ENCODE data around the gene CKAP2.

Gene CKAP2

DNA sequence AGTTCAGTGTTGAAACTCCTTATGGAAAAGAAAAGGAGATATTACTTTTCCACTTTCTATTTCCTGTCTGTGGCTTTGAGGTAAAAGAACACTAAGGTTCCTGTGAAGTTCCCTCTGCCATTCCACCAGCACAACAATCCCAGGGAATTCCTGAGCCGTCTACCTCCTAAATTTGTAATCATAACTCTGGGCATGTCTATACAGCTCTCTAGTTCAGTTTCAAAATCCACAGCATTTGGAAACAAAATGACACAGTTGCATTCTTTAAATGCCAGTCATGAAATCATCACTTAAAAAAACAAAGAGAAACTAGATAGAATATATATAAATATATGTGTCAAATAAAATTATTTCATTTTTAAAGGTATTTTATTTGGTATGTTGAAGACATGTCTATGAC, 40.3 kb upstream of the CKAP2 start:
- Histone ChIP-seq H2AK5ac (ENCODE audit: low read length) (no peak overlapping the region), H3K18ac (ENCODE audit: low read length) (no peak overlapping the region), H3K4me3 (ENCODE audit: low read depth, low read length) (no peak overlapping the region), H3K9ac (ENCODE audit: low read length) (no peak overlapping the region), H2BK12ac (ENCODE audit: low read length) (no peak overlapping the region), H3K23ac (ENCODE audit: low read length) (no peak overlapping the region), H3K4ac (ENCODE audit: low read depth, low read length) (no peak overlapping the region), H3K27me3 (ENCODE audit: insufficient read depth, low read length) (no peaks in the 10 kb centered on the region), H4K12ac (ENCODE audit: low read depth, low read length) (no peak overlapping the region), H3K4me2 (ENCODE audit: low read length) (no peak overlapping the region), H3K9me3 (ENCODE audit: insufficient read depth, low read depth, low read length) (no peaks in the 10 kb centered on the region), H3K79me2 (ENCODE audit: control insufficient read depth, insufficient read depth, low read length, poor library complexity) (no peaks in the 10 kb centered on the region), H3K27ac (ENCODE audit: low read depth, low read length) (no peak overlapping the region), H2BK5ac (ENCODE audit: low read depth, low read length, poor library complexity) (no peak overlapping the region), H2BK120ac (ENCODE audit: insufficient read depth, low read length, poor library complexity) (no peak overlapping the region), H4K8ac (ENCODE audit: low read depth, low read length) (no peak overlapping the region), H3K4me1 (ENCODE audit: control insufficient read depth in 1 of 2, insufficient read depth in 2 of 2, low read length in 2 of 2) (no peaks in the 10 kb centered on the region), H3K36me3 (ENCODE audit: control insufficient read depth in 1 of 2, insufficient read depth in 2 of 2, low read length in 2 of 2) (peaks cover 6 to 12% of the 10 kb centered on the region in 2 experiments), H3K79me1 (ENCODE audit: low read length) (no peaks in the 10 kb centered on the region), H2AFZ (ENCODE audit: insufficient read depth, low read length, poor library complexity) (no peak overlapping the region), H4K91ac (ENCODE audit: low read depth, low read length) (no peak overlapping the region), H3K14ac (ENCODE audit: low read length) (no peak overlapping the region)
- WGBS (ENCODE audit: extremely low coverage, insufficient coverage, insufficient read length), result no CpG with 5 or more reads among the region's 1 CpG
- peak; percentile 46 to 76 for DNase-seq

DNA sequence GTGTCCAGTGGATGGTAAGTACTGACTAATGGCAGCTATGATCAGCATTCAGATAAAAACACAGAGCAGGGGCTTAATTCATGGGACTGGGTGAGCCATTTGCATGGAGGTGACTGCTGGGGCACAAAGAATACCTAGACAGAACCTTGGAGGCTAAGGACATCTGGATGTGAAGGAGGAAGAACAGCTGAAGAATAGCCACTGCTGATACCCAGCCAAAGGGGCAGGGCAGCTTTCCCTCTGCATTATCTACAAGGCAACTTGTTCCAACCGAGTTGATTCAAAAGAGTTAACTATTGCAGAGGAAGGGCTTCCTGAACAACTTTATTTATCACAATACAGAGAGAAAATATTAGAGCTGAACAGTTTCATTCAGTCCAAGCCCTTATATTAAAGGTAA, 36.2 kb upstream of the CKAP2 start:
- Histone ChIP-seq H4K91ac (ENCODE audit: low read depth, low read length) (peak overlapping the region; percentile 5), H2AK5ac (ENCODE audit: low read length) (no peak overlapping the region), H3K4me2 (ENCODE audit: low read length) (no peak overlapping the region), H3K79me1 (ENCODE audit: low read length) (no peaks in the 10 kb centered on the region), H3K79me2 (ENCODE audit: control insufficient read depth, insufficient read depth, low read length, poor library complexity) (no peaks in the 10 kb centered on the region), H2AFZ (ENCODE audit: insufficient read depth, low read length, poor library complexity) (no peak overlapping the region), H3K27ac (ENCODE audit: low read depth, low read length) (no peak overlapping the region), H3K14ac (ENCODE audit: low read length) (no peak overlapping the region), H2BK5ac (ENCODE audit: low read depth, low read length, poor library complexity) (no peak overlapping the region), H3K23ac (ENCODE audit: low read length) (no peak overlapping the region), H3K4me1 (ENCODE audit: control insufficient read depth in 1 of 2, insufficient read depth in 2 of 2, low read length in 2 of 2) (no peaks in the 10 kb centered on the region), H3K9me3 (ENCODE audit: insufficient read depth, low read depth, low read length) (no peaks in the 10 kb centered on the region), H4K8ac (ENCODE audit: low read depth, low read length) (no peak overlapping the region), H4K12ac (ENCODE audit: low read depth, low read length) (no peak overlapping the region), H3K4ac (ENCODE audit: low read depth, low read length) (no peak overlapping the region), H3K4me3 (ENCODE audit: low read depth, low read length) (no peak overlapping the region), H3K36me3 (ENCODE audit: control insufficient read depth in 1 of 2, insufficient read depth in 2 of 2, low read length in 2 of 2) (peaks cover 12 to 14% of the 10 kb centered on the region in 2 experiments), H3K18ac (ENCODE audit: low read length) (no peak overlapping the region), H2BK12ac (ENCODE audit: low read length) (no peak overlapping the region), H2BK120ac (ENCODE audit: insufficient read depth, low read length, poor library complexity) (no peak overlapping the region), H3K9ac (ENCODE audit: low read length) (no peak overlapping the region), H3K27me3 (ENCODE audit: insufficient read depth, low read length) (no peaks in the 10 kb centered on the region)
- DNase-seq, result no peak
- WGBS (ENCODE audit: extremely low coverage, insufficient coverage, insufficient read length), result no CpG with 5 or more reads among the region's 1 CpG

DNA sequence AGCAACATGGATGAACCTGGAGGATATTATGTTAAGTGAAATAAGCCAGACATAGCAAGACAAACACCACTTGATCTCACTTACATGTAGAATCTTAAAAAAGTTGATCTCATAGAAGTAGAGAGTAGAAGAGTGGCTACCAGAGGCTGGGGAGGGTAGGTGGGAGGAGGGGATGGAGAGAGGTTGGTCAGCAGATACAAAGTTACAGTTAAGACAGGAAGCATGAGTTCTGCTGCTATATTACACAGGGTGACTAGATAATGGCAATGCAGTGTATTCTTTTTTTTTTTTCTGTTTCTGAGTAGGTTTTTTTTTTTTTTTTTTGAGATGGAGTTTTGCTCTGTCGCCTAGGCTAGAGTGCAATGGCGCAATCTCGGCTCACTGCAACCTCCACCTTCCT, 34.1 kb upstream of the CKAP2 start:
- Histone ChIP-seq H2BK12ac (ENCODE audit: low read length) (no peak overlapping the region), H3K9ac (ENCODE audit: low read length) (no peak overlapping the region), H3K36me3 (ENCODE audit: control insufficient read depth in 1 of 2, insufficient read depth in 2 of 2, low read length in 2 of 2) (peaks cover 12 to 14% of the 10 kb centered on the region in 2 experiments), H3K27ac (ENCODE audit: low read depth, low read length) (no peak overlapping the region), H4K8ac (ENCODE audit: low read depth, low read length) (no peak overlapping the region), H3K79me2 (ENCODE audit: control insufficient read depth, insufficient read depth, low read length, poor library complexity) (no peaks in the 10 kb centered on the region), H3K27me3 (ENCODE audit: insufficient read depth, low read length) (no peaks in the 10 kb centered on the region), H3K79me1 (ENCODE audit: low read length) (no peaks in the 10 kb centered on the region), H4K91ac (ENCODE audit: low read depth, low read length) (no peak overlapping the region), H2BK120ac (ENCODE audit: insufficient read depth, low read length, poor library complexity) (no peak overlapping the region), H4K12ac (ENCODE audit: low read depth, low read length) (no peak overlapping the region), H3K23ac (ENCODE audit: low read length) (no peak overlapping the region), H2AFZ (ENCODE audit: insufficient read depth, low read length, poor library complexity) (no peak overlapping the region), H3K9me3 (ENCODE audit: insufficient read depth, low read depth, low read length) (no peaks in the 10 kb centered on the region), H3K4me1 (ENCODE audit: control insufficient read depth in 1 of 2, insufficient read depth in 2 of 2, low read length in 2 of 2) (no peaks in the 10 kb centered on the region), H2BK5ac (ENCODE audit: low read depth, low read length, poor library complexity) (no peak overlapping the region), H3K14ac (ENCODE audit: low read length) (no peak overlapping the region), H2AK5ac (ENCODE audit: low read length) (no peak overlapping the region), H3K4me3 (ENCODE audit: low read depth, low read length) (no peak overlapping the region), H3K4ac (ENCODE audit: low read depth, low read length) (no peak overlapping the region), H3K18ac (ENCODE audit: low read length) (no peak overlapping the region), H3K4me2 (ENCODE audit: low read length) (no peak overlapping the region)
- DNase-seq, result no peak
- WGBS (ENCODE audit: extremely low coverage, insufficient coverage, insufficient read length), result no CpG with 5 or more reads among the region's 3 CpGs

DNA sequence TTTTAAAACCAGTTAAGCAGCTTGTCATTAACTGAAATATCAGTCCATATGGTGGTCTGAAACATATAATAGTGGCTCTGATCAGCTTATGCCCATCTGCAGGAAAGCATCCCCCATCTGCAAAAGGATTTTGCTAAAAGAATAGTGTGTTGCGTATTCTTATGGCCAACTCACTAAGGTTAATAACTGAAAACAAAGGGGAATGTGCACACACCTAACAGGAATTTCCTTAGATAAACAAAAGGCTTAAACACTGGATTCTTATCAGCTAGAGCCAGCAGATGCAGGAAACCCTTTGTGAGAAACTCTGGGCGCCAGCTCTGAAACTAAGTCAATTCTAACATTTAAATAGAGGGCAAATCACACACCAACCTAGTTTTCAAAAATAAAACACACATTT, 27.0 kb upstream of the CKAP2 start:
- H2AFZ ChIP-seq (ENCODE audit: insufficient read depth, low read length, poor library complexity), result no peak overlapping the region
- no peak overlapping the region for H3K23ac ChIP-seq (ENCODE audit: low read length)
- no peak overlapping the region for H3K14ac ChIP-seq (ENCODE audit: low read length)
- H3K4me2 ChIP-seq (ENCODE audit: low read length), result no peak overlapping the region
- H3K4ac ChIP-seq (ENCODE audit: low read depth, low read length), result no peak overlapping the region
- H3K27ac ChIP-seq (ENCODE audit: low read depth, low read length), result no peak overlapping the region
- no peaks in the 10 kb centered on the region for H3K79me1 ChIP-seq (ENCODE audit: low read length)
- H3K4me1 ChIP-seq (ENCODE audit: control insufficient read depth in 1 of 2, insufficient read depth in 2 of 2, low read length in 2 of 2), result no peaks in the 10 kb centered on the region
- H4K8ac ChIP-seq (ENCODE audit: low read depth, low read length), result no peak overlapping the region
- no peak overlapping the region for H2BK5ac ChIP-seq (ENCODE audit: low read depth, low read length, poor library complexity)
- H2BK120ac ChIP-seq (ENCODE audit: insufficient read depth, low read length, poor library complexity), result no peak overlapping the region
- WGBS (ENCODE audit: extremely low coverage, insufficient coverage, insufficient read length), result no CpG with 5 or more reads among the region's 2 CpGs
- H3K79me2 ChIP-seq (ENCODE audit: control insufficient read depth, insufficient read depth, low read length, poor library complexity), result no peaks in the 10 kb centered on the region
- no peak overlapping the region for H2BK12ac ChIP-seq (ENCODE audit: low read length)
- peaks cover 3 to 5% of the 10 kb centered on the region in 2 experiments for H3K36me3 ChIP-seq (ENCODE audit: control insufficient read depth in 1 of 2, insufficient read depth in 2 of 2, low read length in 2 of 2)
- no peaks in the 10 kb centered on the region for H3K9me3 ChIP-seq (ENCODE audit: insufficient read depth, low read depth, low read length)
- H4K12ac ChIP-seq (ENCODE audit: low read depth, low read length), result no peak overlapping the region
- no peak overlapping the region for H3K4me3 ChIP-seq (ENCODE audit: low read depth, low read length)
- H3K18ac ChIP-seq (ENCODE audit: low read length), result no peak overlapping the region
- H4K91ac ChIP-seq (ENCODE audit: low read depth, low read length), result no peak overlapping the region
- DNase-seq, result peak; percentile 37 to 76
- no peaks in the 10 kb centered on the region for H3K27me3 ChIP-seq (ENCODE audit: insufficient read depth, low read length)
- no peak overlapping the region for H3K9ac ChIP-seq (ENCODE audit: low read length)
- H2AK5ac ChIP-seq (ENCODE audit: low read length), result no peak overlapping the region

All from trophoblast cell (in vitro differentiated cells and primary cell).